GM21529 (cell line): ENCODE measurements around the gene KAZALD1.

Source experiments
- ATAC-seq: cut with Tn5 transposase; IDR thresholded peaks from one replicate; pipeline ENCODE4 v1.9.1; 2021; ENCODE audit not compliant: unreplicated experiment

KAZALD1 gene

DNA sequence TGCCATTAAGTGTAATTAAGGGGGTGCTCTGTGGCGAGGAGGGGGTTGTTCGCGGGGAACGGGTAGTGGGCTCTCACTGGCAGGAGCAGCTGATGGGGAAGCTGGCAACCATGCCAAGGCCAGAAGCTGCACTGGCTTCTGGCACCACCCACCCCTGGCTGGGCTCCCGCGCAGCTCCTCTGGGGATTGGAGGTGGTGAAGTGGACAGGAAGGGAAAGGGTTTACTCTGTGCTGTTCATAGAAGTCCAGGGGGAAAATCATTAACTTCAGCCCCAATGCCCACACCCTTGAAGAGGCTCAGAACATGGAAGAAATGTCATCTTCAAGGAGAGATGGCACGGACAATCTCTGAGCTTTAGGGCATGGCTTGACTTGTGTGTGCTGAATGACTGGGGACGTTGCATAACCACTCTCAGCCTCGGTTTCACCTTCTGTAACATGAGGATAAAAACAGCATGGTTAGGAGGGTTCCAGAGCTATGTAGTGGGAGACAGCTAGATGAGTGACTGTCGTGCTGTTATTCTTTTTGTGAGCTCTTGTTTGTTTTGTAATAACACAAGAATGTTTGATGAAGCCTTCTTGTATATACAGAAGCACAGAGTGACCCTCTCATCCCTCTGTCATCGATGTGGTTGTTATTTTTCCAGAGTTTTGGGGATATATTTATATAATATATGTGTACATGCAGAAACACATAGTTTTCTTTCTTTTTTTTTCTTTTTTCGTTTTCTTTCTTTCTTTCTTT lies 29.9 kb downstream of the KAZALD1 start:
- no peak for ATAC-seq

DNA sequence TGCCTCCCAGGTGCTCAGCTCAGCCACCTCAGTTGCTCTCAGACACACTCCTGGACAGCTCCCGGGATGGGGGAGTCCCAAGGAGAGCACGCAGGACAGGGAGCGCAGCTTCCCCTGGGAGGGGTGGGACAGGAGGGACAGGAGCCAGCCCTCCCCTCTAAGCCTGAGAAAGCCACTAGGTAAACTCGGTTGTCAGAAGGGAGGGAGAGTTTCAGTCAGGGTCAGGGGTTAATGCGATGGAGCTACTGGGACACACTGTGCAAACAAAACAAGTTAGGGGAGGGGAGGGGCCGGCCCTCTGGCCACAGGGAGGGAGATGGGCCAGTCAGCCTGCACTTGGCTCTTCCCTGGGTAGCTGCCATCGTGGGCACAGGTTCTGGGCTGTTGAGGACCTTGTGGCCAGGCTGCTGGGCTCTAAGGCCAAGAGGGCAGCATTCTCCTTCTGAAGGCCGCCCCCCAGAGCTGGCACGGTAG lies 31.1 kb downstream of the KAZALD1 start:
- no peak for ATAC-seq

DNA sequence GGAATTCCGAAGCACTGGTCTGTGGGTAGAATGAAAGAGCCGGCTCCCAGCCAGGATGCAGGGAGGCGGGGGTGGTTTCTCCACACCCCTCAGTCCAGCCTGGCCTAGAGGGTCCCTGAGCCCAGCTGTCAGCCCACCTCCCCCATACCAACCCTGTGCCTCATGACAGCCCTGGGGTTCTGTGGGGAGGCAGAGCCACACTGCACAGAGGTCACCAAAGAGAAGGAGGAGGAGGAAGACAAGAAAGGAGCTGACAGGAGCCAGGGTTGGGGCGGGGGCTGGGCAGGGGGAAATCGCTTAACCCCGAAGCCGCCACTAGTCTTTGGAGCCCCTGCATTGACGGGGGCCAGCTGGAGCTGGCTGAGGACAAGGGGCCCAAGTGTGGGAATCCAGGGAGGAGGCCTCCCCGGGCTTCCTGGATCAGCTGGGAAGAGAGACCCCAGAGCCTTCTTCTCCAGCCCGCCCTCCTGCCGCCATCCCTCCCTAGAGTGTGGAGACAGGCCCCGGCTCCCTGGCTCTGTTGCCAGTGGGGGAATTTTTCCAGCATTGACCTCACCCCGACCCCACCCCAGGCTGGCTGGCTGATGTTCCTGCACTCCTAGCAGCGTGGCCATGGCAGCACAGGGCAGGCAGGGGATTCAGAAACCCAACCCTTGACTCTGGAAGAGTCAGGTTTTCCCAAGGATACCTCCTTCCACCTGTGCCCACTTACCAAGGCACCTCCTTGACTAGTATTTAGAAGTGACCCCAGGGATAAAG lies 32.5 kb downstream of the KAZALD1 start:
- ATAC-seq, result no peak

DNA sequence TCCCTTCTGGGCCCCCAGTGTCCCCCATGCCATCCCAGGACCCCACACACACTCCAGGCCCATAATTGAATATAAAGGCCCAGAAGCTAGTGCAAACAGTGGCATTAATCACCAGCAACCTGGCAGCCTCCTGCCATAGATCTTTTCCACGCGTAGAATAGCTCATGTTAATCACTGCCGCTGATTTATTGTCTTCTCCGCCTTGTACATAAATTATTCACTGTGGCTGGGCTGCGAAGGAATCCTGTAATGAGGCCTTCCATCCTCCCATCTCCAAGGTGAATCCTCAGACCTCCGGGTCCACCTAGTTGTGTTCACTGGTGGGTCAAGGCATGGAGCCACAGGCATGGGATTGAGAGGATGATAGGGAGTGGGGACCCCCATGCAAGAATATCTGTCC lies 33.2 kb downstream of the KAZALD1 start:
- ATAC-seq, result no peak

DNA sequence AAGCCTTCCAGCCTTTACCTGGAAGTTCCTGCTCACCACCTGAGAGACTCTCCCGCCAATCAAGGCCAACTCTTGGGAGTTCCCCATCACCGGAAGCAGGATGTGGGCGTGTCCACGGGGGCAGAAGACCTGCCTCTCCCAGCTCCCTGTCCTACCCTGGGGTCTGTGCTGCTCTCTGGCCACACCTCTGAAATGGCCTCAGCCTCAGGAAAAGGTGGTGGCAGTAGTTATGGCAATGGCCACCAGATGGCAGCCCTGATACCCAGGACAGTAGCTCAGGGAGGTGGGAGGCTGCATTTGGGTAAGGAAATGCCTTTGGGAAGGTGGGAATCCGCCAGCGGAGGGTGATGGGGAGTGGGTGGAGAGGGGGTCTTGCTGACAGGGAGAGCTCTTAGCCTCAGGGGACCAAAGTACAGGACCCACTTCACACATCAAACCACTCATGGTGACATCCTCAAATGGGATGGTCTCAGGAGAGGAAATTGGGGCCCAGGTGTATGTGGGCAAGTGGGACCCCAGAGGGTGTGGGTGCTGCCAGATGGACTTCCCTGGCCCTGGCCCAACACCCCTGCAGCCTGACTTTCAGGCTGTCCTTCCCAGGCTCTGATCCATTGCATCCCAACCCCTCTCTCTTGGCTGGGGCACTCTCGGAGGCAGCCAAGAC lies 33.9 kb downstream of the KAZALD1 start:
- peak; percentile 63 for ATAC-seq

DNA sequence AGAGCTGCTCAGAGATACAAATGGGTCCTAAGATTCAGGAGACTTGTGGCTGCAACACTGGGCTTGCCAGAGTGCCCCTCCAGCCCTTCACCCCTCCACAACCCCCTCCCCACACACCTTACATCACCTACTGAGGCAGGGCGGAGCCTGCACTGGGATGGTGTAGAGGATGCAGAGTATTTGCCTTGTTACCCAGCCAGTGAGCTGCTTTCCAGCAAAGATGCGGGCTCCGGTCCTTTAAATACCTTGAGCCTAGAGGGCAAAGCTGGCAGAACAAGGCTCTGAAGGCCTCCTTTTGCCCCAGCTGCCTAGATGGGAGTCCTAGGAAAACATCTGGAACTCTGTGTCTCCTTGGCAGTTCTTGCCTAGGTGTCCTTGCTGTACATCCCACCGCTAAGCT lies 34.6 kb downstream of the KAZALD1 start:
- no peak for ATAC-seq

DNA sequence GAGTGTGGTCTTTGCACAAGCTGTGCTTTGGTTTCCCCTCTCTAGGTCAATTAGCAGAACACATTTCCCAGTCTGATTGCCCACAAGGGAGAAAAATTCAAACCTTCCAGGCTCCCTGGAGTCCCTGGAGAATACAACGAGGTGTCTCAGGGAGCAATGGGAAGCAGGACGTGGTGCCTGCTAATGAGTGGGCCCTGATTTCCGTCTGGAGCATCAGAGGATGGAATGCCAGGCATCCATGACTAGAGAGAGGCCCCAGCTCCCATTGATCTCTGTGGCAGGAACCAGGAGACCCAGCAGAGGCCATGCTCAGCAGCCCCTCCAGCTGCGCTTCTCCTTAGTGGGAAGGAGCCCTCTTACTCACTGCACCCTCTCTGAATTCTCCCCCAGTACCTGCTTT lies 36.1 kb downstream of the KAZALD1 start:
- ATAC-seq, result no peak

DNA sequence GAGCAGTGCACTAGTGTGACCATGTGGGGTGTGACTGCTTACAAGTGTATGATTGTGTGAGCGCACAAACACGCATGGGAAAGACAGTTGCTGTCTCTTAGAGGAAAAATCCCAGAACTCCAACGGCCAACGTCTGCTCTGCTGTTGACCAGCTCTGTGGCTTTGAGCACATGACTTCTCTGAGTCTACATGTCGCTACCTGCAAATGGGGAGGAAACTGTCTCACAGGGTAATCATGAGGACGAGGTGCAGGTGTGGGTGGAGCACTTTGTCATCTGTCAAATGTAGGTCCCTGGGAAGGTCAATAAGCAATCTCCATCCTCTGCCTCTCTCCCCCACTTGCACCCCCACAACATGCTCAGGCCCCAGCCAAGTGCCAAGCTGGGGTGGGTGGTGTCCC lies 38.1 kb downstream of the KAZALD1 start:
- no peak for ATAC-seq

DNA sequence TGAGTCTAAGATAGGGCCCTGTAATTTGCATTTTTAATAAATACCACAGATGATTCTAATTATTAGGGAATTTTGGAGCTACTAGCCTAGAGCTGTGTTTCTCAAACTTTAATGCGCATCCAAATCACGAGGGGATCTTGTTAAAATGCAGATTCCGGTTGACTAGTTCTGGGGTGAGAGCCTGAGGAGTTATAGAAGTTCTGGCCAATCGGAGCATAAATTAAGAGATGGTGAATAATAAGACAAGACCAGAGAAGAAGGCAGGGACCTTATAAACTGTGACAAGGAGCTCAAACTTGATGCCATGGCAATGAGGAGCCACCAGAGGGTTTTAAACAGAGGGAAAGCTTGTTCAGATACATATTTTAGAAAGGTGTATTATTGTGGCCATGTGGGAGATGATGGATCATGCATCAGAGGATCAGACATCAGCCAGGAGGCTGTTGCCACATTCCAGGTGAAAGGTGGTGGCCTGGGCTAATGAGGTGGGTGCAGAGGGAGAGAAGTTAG lies 39.6 kb downstream of the KAZALD1 start:
- no peak for ATAC-seq

DNA sequence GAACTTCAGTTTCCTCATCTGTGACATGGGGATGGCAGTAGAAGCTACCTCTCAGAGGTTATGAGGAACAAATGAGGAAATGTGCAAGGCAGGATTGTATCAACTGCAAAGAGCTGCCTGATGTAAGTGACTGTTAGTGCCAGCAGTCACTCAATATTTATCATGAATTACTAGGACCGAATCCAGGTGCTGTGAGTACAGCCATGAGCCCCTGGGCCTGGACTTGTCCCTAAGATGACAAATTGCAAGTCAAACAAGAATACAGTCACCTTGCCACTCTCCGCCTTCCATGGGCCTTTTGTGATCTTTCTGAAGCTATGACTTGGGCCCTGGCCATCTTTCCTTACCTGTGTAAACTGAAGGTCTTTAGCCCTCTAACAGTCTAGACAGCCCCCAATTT lies 41.6 kb downstream of the KAZALD1 start:
- ATAC-seq, result no peak

DNA sequence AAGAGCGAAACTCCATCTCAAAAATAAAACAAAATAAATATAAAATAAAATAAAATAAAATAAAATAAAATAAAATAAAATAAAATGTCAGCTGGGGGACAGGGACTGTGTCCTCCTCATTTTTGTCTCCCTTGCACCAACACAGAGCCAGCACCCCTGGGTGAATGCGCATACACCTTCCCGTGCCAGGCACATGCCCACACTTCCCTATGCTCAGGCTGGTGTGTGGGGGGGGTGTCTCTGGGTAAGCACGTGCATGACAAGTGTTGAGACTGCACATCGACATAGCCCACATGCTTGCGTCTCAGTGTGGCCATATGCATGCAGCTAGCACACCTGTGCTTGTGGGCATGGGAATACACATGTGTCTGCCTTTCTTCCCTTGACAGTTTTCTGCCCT lies 44.6 kb downstream of the KAZALD1 start:
- no peak for ATAC-seq

DNA sequence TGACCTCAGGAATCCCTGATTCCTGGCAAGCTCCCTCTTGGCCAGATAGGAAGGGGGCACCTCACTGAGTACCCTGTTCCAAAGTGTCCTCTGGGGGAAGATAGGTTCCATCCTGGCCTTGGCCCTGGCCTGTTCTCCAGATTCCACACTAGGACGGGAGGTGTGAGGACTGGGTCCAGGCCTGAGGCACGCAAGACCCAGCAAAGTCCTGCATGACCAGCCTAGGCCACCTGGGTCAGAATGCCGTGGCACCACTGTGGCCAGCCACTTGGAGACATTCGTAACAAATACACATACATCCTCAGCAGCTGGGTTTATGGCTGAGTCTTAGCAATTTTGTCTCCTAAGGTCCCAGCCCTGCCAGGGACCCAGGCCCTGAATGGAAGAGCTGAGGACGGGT lies 46.0 kb downstream of the KAZALD1 start:
- ATAC-seq, result no peak

DNA sequence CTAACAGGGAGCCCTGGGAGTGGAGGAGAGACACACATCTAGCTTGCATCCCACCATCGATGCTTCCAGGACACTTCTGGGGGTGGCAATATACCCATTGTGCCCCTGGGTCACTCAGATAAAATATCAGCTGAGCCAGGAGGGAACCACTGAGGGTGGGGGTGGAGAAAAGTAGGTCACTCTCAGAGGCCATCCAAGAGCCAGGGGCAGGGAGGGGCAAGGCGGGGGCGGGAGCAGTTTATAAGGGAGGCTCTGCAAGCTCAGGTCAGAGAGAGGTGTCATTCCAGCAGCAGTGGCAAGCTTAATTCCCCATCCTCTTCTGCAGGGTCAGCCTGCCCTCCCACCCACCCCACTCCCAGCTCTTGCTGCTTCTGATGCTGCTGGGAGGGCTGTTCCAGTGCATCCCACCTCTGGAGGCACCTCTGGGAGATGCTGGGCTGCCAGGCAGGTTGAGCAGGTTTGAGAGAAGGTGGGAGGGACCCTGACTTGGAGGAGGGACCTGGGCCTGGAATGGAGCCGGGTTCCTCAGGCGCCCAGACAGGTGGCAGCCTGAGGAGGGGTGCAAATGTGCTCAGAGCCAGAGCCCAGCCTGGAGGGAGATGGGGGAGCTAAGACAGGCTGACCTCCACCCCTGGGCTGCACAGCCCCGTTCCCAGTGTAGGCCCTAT lies 49.2 kb downstream of the KAZALD1 start:
- no peak for ATAC-seq

DNA sequence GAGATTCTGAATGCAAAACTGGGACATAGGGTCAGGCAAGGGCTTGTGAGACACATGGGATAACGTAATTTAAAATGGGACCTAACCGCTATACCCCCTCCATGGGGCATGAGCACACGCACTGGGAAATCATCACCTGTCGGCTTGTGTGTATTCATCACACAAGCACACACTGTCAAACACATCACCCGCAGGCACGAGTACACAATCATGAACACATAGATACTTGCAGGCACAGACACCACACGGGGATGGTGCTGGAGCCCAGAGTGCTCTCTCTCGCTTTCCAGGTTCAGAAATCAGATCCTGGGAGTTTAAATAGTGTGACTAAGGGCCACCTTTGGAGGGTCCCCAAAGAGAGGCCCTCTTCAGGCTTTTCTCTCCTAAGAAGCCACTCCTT lies 49.8 kb downstream of the KAZALD1 start:
- ATAC-seq, result no peak

DNA sequence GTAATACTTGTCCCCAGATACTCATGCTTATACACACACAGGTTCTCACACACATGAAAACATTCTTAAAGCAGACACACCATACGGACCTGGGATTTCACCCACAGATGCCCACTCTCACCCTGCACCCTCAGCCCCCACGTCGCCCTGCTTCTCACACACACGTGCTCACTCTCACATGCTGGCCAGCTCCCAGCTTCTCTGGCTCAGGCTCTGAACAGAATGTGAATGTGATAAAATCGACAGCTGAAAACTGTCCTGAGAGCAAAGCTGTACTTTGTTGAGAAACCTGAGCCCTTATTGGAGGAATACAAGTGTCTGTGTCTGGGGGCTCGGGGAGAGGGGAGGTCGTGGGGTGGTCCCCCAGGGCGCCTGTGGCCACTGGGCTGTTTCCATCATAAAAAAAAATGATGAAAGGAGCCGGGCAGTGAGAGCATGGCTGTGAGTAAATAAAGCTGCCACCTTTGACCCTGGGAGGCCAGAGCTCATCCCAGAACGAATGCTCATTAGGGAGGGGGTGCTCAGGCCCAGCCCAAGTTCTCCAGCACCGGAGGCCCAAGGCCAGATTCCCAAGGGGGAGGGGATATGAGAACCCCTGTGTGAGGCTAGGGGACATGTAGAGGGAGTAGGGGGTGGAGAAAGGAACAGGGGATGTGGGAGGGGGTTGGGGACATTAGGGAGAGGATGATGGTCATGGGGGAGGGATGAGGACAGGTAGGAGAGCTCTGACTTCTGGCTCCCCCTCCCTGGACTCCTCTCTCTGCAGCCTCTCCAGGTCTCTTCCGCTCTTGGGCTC lies 51.2 kb downstream of the KAZALD1 start:
- ATAC-seq, result no peak

DNA sequence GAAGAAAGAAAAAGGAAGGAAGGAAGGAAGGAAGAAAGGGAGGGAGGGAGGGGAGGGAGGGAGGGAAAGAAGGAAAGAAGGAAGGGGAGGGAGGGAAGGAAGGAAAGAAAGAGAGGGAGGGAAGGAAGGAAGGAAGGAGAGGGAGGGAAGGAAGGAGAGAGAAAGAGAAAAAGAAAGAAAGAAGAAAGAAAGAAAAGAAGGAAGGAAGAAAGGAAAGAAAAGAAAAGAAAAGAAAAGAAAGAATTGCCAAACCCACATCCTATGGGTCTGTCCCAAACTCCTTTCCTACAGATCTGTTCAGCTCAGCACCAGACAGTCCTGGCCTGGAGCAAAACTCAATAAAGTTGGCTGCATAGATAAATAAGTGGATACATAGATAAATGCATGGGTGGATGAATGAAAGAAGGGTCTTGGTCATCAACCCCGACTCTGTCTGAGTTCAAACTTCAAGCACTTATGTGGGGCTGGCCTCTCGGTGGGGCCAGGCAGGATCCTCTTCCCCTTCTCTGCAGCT lies 52.2 kb downstream of the KAZALD1 start:
- ATAC-seq, result no peak

DNA sequence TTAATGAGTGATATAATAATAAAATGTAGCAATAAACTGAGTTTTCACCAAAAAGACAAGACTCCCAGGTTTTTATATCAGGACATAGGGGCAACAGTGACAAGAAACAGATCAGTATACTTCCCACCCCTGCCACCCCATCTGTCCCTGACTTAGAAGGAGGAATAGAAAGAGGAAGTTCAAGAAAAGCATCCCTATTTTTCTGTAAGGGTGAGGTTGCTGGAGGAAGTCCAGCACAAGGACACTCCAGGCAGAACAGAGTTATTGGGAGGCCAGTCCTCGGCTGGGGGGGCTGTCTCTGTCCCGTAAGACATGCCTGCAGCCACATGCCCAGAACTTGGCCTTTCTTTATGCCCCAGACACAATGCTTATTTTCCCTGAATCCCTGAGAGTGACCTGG lies 52.9 kb downstream of the KAZALD1 start:
- no peak for ATAC-seq
